IPS-18c (cell line): ENCODE measurements around the gene ITPK1.

Experiments used
- H3K4me3 ChIP-seq: 2 replicates; pipeline ENCODE4 v1.7.0; 2013; ENCODE audit warnings: low read depth, mild to moderate bottlenecking, low read length, moderate library complexity; ENCODE audit not compliant: insufficient read depth
- H3K9me3 ChIP-seq: one replicate; pipeline ENCODE4 v1.6.1; 2013; ENCODE audit warnings: mild to moderate bottlenecking, low read length, moderate library complexity; ENCODE audit not compliant: control insufficient read depth, insufficient read depth

The ITPK1 gene

DNA sequence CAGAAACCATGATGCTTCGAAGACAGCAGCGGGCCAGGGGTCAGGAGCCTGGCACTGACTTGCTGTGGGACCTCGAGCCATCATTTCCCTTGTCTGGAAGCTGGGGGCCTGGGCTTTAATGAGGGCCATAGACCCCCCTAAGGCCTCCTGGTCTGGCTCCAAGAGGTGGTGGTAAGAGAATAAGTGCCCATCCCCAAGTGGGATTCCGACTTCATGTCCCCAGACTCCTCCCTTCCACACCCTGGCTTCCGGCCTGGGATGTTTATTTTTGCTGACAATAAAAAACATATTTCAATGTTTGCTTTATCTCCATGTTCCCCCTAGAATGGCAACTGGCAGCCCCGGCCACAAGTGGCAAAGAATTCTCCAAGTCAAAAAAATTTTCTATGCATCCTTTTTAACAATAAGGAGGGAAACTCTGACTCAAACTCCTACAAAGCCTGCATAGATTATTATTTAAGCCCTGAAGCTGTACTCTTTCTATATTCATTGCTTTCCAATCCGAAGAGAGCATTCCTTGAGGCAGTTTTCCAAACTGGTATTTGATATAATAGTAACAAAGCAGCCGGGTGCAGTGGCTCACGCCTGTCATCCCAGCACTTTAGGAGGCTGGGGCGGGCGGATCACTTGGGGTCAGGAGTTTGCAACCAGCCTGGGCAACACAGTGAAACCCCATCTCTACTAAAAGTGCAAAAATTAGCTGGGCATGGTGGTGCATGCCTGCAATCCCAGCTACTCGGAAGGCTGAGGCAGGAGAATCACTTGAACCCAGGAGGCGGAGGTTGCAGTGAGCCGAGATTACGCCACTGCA lies 84.0 kb downstream of the ITPK1 start:
- H3K9me3 ChIP-seq: no peaks in the 10 kb centered on the region

DNA sequence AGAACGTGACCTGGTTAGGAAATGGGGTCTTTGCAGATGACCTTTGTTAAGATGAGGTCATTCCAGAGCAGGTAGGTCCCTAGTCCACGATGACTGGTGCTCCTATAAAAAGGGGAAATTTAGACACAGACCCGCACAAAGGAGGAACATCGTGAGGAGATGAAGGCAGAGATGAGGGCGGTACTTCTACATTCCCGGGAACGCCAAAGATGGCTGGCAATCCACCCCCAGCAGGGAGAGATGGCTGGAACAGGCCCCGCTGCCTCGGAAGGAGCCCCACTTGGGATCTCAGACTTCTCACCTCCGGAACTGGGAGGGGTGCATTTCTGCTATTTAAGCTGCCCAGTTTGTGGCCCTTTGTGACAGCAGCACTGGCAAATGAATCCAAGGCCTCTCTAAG lies 85.0 kb downstream of the ITPK1 start:
- H3K4me3 ChIP-seq: no peak overlapping the region
- H3K9me3 ChIP-seq: no peaks in the 10 kb centered on the region

More for the DNA sequence above, 84.0 kb downstream of the ITPK1 start:
- H3K4me3 ChIP-seq: no peak overlapping the region

DNA sequence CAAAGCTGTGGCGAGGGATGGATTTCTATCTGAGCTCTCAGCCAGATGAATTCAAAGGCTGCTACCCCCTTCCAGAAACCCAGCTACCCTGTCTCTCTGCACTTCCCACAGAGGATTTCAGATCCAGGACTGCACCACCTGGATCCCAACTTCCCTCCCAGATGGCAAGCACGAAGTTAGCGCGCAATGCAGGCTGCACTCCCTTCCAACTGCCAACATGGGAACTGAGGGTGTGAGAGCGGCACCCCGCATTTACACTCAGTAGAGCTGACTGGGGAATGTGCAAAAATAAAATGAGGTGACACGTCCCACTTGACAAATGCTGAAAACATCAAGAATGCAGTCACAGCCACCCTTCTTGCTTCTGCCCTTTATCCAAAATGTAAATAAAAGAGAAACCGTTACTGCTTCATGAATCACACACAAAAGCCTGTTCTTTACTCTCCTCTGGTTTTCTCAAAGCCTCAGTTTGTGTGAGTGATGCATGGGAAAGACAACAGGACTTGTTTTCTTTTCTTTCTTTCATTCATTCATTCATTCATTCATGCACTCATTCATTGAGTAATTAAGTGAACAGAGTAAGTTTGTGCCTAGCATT lies 85.7 kb downstream of the ITPK1 start:
- Histone ChIP-seq H3K4me3 (no peak overlapping the region), H3K9me3 (no peaks in the 10 kb centered on the region)

DNA sequence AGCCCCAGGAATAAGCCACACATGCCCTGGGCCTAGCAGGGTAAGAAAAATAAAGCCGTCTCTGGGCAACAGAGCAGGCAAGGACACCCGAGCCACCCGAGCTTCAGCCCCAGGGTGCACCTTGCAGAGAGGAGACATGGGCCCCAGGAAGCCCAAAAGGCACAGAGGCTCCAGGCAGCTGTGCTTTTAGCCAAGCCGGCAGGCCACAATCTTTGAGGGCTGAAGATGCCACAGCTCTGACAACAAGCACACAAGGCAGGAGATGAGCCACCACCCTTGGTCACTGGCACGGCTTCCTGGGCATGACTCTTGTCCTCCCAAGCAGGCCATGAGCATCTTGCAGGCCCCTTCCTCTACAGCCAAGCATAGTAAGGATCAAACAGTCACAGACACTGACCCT lies 86.3 kb downstream of the ITPK1 start:
- Histone ChIP-seq H3K9me3 (no peaks in the 10 kb centered on the region), H3K4me3 (no peak overlapping the region)

DNA sequence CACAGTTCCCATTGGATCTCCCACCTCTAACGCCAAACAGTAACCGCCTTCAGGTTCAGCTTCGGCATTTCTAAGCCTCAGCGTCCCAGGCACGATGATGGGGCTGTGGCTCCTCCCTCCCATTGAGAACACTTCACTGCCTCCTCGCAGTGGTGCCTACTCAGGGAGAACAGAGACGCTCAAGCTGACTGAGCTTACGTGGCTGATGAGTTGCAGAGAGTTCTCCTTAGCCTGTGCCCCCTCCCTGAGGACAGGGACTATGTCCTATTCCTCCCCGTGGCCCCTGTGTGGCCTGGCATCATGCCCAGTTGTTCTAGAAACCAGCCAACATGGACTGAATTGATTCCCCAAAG lies 87.0 kb downstream of the ITPK1 start:
- Histone ChIP-seq H3K9me3 (no peaks in the 10 kb centered on the region), H3K4me3 (no peak overlapping the region)

DNA sequence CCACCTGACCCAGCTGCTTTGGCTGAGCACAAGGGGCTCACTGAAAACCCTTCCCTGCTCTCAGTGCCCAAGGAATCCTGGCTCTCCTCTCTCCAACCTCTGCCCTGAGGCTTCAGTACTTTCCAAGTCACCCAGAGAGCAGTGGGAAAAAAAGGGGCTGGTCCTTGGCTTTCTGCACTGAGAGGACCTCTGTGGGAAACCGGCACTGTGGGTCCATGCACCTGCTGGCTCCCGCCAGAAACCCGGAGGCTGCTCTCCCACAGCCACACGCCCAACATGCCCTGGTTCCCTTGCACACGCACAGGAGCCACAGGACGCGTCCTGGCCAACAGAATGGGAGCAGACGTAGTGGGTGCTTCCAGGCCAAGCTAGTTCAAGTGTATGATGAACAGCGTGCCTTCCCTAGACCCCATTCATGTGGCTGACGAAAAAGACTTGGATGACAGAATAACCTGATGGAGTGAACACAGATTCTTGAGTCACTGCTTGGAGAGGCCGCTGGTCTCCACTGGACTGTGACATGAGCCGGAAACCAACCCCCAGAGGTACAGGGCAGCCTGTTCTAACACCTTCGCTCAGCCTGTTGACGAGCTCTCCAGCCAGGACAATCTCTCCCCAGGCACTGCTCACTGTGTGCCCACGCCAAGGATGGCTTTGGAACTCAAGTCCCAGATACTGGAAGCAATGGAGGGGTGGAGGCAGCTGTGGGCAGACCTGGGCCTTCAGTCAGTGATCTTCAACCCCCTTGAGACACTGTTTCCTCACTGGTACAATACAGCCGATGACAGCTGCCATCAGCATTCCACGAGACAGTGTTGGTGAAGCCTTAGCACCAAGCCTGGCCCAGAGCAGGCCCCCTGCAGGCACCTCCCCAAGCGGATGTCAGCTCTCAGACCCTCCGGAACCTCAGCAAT lies 87.7 kb downstream of the ITPK1 start:
- no peak overlapping the region for H3K4me3 ChIP-seq
- no peaks in the 10 kb centered on the region for H3K9me3 ChIP-seq

DNA sequence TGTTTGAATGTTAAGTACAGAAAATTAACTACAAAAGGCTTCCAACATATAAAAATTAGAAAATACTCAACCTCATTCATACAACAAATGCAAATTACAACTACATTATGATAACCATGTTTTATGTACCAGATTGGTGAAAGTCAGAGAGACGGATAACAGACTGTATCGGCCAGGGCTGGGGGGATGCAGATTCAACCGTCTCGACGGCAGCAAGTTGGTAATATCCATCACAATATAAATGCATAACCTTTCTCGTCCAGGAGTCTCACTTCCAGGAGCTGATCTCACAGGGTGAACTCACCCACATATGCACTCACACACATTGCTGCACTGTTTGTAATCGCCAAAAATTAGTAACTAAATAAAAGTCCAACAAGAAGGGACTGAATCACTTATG lies 89.4 kb downstream of the ITPK1 start:
- Histone ChIP-seq H3K9me3 (no peaks in the 10 kb centered on the region), H3K4me3 (no peak overlapping the region)

DNA sequence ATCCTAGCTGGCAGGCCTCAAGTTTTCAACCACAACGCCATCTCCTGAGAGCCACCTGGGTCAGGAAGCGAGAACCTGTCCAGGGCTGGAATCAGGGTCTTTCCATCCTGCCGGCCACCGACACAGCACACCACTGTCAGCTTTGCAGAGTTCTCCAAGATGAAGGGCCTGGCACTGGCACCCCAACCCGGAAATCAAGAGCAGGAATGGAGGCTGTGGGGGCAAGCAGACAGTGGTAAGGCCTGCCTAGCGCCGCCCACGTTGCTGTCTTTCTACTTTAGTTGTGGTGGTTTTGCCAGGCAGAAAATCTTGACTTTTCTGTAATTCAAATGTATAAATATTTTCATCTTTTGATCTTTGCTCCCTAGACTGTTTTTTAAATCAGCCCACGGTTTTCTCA lies 90.7 kb downstream of the ITPK1 start:
- H3K9me3 ChIP-seq: no peaks in the 10 kb centered on the region
- H3K4me3 ChIP-seq: no peak overlapping the region

DNA sequence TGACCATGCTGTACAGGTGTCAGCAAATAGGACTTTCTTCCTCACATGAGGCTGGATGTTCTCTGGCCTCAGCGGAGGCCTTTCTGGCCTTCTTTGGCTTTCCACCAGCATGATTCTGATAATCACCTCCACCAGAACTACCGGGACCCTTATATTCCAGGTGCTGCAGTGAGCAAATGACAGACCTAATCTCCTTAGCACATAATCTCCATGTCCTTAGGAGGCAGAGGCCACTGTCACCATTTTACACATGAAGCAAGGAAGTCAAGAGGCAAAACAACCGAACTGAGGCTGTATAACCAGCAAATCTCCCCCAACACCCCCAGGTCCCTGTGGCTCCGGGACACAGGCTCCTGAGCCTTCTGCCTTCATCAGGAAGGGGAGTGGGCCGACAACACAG lies 91.2 kb downstream of the ITPK1 start:
- no peaks in the 10 kb centered on the region for H3K9me3 ChIP-seq
- H3K4me3 ChIP-seq: no peak overlapping the region

DNA sequence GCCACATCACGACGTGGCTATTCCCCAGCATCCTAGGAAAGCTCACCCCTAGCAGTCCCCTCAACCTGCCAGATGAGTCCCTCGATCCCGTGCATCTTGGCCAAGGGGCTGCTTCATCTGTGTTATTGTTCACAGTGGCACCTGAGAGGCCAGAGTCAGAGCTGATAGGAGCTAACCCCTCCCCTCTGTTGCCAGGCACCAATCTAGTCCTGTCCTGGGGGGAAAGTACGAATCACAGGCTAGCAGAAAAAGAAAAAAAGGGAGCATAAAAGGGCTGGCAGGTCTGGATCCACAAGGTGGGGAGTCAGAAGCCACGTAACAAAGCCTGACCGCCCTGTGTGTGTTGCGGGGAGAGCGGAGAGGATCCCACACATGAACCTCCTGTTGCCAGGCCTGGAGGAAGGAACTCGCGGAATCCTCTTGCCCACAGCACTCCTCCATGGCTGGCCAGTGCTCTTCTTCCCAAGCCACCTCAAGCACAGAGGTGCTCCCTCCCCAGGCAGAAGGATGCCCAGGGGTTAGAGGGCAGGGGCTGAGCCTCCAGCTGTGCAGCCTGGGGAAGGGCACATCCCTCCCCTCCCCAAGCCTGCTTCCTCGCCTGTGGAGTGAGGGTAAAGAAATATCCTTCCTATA lies 91.8 kb downstream of the ITPK1 start:
- Histone ChIP-seq H3K9me3 (no peaks in the 10 kb centered on the region), H3K4me3 (no peak overlapping the region)

DNA sequence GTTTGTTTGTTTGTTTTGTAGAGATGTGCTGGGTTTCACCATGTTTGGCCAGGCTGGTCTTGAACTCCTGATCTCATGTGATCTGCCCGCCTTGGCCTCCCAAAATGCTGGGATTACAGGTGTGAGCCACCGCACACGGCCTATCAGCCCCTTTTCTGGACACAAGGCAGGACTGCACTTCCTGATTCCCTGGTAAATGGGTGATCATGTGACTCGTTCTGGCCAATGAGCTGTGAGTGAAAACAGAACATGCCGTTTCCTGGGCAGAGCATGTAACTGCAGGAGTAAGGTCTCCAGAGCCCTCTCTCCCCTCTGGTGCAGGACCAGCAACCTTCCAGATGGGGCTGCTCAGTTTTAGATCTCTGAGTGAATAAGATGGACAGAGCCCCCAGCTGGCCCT lies 92.7 kb downstream of the ITPK1 start:
- Histone ChIP-seq H3K9me3 (no peaks in the 10 kb centered on the region), H3K4me3 (no peak overlapping the region)

DNA sequence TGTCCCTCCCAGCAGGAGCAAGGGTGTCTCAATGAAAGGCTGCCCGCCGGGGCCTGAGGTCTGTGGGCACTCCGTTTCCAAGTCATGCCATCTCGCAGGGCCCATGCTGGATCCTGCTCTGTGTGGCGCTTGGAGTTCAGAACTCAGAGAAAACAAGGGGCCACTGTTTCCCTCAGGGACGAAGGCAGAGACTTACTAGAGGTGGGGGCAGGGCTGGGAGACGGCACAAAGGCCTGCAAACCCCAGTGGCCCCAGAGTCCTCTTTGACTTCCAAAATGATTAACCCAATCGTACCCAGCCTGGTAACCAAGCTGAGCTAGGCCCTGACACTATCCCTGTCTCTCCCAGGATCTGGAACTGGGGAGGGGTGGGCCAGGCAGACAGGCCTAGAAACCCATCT lies 95.8 kb downstream of the ITPK1 start:
- H3K9me3 ChIP-seq: no peaks in the 10 kb centered on the region
- H3K4me3 ChIP-seq: no peak overlapping the region

DNA sequence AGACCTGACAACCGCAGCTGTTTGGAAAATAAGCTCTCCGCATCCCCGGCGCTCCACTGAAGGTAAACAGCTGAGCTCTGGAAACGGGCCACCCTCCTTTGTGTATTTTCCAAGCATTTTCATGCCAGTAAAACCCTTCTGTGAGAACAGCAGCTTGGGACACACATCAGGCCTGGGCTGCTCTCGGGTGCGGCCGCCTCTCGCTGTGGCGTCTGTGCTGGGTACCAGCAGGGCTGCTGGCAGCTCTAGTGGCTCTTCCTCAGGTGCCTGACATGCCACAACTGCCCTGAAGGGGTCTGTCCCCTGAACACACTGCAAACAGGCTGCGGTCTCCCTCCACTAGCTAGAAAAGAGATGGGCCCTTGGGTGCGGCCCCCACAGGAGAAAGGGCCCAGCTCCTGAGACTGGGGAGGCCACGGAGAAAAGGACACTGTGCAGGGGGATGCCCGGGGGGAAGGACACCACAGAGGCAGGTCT lies 96.3 kb downstream of the ITPK1 start:
- Histone ChIP-seq H3K4me3 (no peak overlapping the region), H3K9me3 (no peaks in the 10 kb centered on the region)

DNA sequence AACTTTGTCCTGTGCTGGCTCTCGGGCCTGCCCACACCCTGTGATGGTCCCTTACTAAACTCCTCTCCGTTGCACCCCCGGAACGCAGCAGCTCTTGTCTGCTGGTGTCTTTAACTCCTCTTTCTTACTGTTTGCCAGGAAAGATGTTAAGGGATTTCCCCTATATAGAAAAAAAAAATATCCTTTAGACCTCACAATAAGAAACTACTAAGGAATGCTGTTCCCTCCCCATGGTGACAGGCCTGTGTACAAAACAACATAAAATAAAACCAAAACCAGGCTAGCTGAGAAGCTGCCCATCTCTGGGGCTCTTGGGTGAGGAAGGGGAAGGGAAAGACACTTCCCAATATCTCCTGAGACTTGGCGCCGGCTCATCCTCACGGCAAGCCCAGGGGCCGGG lies 97.4 kb downstream of the ITPK1 start:
- no peaks in the 10 kb centered on the region for H3K9me3 ChIP-seq
- no peak overlapping the region for H3K4me3 ChIP-seq

DNA sequence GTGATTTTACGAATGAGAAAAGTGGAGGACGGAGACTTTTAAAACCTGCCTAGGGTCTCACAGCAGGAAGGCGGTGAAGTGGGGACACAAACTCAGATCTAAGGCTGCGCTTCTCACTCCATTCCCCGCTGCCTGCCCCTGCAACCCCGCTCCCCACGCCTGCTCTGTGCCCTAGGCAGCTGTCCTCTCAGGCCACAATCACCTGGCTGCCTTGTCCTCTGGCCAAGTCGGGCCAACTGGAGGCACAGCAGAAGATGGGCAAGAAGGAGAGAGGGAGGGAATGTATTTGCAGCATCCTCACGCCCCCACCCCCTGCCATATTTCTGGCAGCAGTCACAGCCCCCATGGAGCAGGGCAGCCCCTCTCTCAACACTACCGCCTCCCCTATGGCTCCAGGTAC lies 97.8 kb downstream of the ITPK1 start:
- Histone ChIP-seq H3K9me3 (no peaks in the 10 kb centered on the region), H3K4me3 (no peak overlapping the region)

DNA sequence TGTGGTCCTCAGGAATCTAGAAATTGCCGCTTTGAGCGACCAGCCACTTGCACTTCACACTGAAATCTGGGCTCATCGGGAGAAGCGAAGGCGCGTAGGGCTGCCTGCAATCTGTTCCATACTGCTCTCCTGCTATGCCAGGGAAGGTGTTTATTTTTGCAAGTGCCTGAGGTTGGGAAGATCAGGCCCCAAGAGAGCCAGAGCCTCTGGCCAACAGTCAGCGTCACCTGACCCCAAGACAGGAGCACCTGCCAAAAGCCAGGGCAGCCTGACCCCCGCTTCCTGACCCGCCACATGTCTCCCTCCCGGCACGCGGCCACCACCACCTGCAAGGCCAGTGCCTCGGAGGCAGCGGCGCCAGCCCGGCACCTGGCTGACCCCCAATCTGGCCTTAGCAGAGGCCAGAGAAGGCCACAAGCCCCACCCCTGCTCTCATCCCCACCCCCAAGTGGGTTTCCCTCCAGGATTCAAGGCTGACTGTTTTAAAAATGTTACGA lies 98.4 kb downstream of the ITPK1 start:
- H3K4me3 ChIP-seq: no peak overlapping the region
- no peaks in the 10 kb centered on the region for H3K9me3 ChIP-seq

DNA sequence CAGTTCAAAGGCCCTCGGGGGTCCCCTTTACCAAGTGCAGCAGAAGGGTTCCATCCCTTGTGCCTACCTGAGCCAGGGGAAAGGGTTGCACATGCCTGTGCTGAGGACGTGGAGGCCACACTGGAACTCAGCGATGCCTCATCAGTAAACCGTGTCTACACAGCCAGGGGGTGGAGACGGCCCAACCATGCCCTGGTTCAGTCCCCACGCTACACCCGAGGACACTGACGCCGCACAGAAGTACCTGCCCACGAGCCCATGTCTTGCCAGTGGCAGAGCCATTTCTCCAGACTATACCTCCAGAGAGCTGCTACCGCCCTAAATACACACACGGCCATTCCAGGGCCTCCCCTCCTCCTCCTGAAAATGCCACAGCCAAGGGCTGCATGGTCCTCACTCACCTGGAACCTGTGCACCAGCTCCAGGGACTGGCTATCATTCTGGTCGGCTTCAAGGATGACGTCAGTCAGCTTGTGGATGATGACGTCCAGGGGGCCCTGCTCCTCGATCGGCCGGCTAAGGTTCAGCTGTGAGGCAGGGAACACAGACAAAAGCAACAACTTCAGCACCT lies 99.4 kb downstream of the ITPK1 start:
- no peaks in the 10 kb centered on the region for H3K9me3 ChIP-seq
- H3K4me3 ChIP-seq: no peak overlapping the region
